HG03045 (cell line): ENCODE data around the gene GLIS1.

Experiments used
- ATAC-seq: cut with Tn5 transposase; IDR thresholded peaks from one replicate; pipeline ENCODE4 v1.9.1; 2021; ENCODE audit warnings: mild to moderate bottlenecking, moderate library complexity; ENCODE audit not compliant: unreplicated experiment

Gene GLIS1

DNA sequence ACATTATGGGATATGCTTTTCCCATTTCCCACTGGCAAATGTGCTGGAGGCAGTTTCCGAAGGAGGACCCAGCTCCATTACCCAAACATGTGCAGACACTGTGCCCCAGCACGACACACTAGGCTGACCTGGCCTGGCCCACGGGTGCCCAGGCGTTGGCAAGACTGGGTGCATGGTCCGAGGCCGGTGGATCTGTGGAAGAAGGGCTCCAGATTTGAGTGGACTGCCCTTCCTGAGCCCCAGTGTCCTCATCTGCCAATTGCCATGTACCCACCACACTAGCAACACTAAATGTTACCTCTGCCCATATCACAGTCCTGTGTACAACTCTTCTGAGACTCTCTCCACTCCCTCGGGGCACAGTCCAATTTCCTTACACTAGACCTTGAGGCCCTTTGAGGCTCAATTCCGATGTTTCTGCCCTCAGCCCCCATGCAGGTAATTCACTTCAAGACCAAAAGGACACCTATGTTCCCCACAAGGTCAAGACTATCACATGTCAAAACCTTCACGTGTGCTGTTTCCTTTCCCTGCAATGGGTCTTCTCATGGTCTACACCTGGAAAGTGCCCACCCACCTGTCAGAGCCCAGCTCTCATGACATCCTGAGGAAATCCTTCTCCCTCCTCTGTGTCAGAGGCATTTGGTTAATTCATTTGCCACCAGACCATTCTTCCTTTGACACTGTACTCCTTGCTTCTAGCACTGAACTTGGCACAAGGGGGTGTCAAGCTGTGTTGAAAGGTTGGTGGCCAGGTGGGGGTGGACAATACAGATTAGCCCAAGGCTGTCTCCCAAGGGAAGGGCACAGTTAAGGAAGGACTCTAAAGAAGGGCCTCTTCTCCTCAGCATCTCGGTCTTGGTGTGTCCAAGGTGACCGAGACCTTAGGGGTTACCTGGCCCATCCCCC lies 154.8 kb downstream of the GLIS1 start:
- ATAC-seq = no peak

DNA sequence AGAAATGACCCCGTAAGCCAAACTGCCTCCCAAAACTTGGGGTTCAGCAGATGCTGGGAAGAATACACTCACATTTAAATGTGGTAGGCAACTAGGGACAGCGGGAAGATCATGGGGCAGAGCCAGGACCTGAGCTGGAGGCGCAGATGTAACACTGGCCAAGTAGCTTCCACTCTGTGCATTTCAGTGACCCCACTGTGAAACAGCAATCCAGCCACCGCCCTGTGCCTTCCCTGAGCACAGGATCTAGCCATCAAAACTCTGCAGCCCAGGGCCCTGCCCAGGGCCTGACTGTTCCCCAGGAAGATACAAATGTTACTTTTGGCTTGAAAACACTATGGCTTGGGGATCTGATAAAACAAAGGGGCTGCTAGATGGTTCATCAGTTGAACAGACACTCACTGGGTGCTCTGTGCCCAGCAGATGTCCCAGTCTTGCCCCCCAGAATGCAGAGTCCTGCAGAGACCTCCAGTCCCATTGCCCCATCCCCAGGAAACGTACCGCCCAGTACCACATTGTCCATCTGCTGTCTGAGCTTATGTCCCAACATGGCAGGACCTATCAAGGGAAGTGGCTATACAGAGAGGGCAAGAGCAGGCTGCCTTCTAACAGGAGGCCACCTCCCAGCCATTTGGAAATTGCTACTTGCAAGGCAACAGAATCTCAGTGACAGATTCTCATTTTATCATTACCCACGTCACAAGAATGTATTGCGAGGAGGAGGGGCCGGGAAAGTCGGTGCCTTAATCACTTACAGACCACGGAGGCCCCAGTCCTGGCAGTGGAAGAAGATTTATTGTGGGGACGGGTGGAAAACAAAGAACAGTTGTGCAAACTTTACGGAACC lies 155.7 kb downstream of the GLIS1 start:
- no peak for ATAC-seq

GRCh38 chr1:53582211-53583020 lies 156.5 kb downstream of the GLIS1 start:
- ATAC-seq = no peak

DNA sequence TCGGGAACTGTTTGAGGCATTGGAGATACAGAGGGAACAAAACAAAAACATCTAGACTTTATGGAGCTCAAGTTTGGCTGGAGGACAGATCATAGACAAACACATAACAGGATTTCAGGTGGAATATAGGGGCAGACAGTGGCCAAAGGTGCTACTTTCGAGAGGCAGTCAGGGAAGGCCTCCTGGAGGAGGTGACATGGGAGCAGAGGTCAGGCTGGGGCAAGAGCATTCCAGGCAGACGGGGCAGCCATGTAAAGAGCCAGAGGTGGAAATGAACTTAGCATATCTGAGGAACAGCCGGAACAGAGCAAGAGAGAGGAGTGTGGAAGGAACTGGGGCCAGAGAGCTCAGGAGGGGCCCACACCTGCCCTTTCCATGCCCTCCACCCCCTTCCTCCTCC lies 157.5 kb downstream of the GLIS1 start:
- ATAC-seq = no peak

GRCh38 chr1:53580739-53581475 lies 158.1 kb downstream of the GLIS1 start:
- no peak for ATAC-seq

- ATAC-seq = no peak
These were observed 159.0 kb downstream of the GLIS1 start for GRCh38 chr1:53580009-53580400.

- ATAC-seq = no peak
These were observed 159.5 kb downstream of the GLIS1 start for GRCh38 chr1:53579221-53580008.

DNA sequence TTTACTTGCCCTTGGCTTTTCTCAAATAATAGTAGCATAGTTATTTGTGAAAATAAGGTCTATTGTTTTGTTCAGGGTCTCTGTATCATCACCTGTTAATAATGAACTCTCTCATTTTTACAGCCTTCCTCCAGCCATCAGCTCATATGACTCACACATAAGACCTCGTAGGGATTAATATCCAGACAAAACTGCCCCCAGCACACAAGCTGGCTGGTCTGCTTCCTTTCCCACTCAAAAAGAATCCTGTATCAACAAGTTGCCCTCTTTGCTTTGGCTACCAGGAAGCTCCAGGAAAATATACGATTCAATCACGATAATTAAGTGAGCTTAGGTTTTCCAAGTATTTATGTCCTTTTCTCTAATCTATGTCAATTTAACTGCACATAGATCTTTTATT lies 160.6 kb downstream of the GLIS1 start:
- no peak for ATAC-seq

DNA sequence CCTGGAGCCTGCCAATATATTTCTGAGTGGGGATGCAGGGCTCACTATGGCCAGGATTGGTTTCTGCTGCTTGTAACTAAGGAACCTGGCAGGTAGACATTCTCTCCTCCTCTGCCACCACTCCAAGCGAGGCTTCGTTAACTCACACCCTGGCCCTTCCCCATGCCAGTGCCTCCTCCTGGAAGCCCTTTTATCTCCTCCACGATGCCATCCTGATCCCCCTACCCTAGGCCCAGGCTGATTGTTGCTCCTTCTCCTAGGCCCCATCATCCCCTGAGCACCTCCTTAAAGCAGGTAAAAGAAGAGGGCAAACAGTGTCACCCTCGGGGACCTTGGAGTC lies 161.2 kb downstream of the GLIS1 start:
- ATAC-seq = no peak

GRCh38 chr1:53576866-53577760 lies 161.9 kb downstream of the GLIS1 start:
- ATAC-seq = no peak

- ATAC-seq = no peak
These were observed 162.6 kb downstream of the GLIS1 start for GRCh38 chr1:53576381-53576801.

- no peak for ATAC-seq
These were observed 163.0 kb downstream of the GLIS1 start for GRCh38 chr1:53575955-53576320.

GRCh38 chr1:53575141-53575954 lies 163.6 kb downstream of the GLIS1 start:
- ATAC-seq = no peak

- no peak for ATAC-seq
These were observed 164.3 kb downstream of the GLIS1 start for GRCh38 chr1:53574621-53575020.

GRCh38 chr1:53573931-53574330 lies 165.0 kb downstream of the GLIS1 start:
- ATAC-seq = no peak

- no peak for ATAC-seq
These were observed 165.4 kb downstream of the GLIS1 start for GRCh38 chr1:53573522-53573921.

GRCh38 chr1:53572815-53573173 lies 166.2 kb downstream of the GLIS1 start:
- no peak for ATAC-seq
